Measurements from ENCODE around the gene SIAH1. TPM values are rescaled to one million over a fixed set of nuclear protein-coding genes. Genes with fewer than 3 reads are reported as not detected.
"Not testable (repeated sequence)": the region's sequence is repeated elsewhere in the genome, so short reads cannot be mapped to it uniquely, and the experiment has no call there.

The SIAH1 gene
- total RNA-seq, 1 experiment from 2014 or later, result 33.2 TPM

DNA sequence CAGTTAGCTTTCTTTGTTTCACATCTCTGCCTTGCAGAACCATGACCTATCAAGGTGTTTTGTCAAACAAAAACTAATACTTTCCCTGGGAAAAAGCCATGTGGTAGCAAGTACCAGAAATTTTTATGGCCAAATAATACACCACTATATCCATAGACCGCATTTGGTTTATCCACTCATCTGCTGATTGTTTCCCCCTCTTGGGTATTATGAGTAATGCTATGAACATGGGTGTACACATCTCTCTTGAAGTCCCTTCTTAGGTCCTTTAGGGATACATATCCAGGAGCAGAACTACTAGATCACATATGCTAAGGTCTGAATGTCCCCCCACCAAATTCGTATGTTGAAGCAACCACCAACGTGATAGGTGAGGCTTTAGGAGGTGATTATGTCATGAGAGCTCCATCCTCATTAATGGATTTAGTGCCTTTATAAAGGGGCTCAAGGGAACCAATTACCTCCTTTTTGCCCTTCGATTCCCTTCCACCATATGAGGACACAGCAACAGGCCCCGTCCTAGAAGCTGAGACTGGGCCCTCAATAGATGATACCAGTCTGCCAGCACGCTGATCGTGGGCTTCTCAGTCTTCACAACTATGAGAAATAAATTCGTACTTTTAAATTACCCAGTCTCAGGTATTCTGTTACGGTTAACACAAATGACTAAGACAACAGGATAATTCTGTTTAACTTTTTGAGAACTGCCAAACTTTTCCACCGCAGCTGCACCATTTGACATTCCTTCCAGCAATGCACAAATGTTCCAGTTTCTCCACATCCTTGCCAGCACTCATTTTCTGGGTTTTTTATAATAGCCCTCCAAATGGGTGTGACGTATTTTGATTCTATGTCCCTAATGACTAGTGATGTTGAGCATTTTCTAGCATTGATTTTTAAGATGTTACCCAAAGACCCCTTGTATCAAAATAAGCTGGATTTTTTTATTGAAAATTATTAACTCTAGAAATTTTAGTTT is 30.0 kb downstream of the SIAH1 start:
- H3T11ph ChIP-seq (ENCODE audit: low read length), result no peak overlapping the region
- no peaks in the 10 kb centered on the region for H4K20me1 ChIP-seq (ENCODE audit: control insufficient read depth, insufficient read depth, insufficient read length)
- H3K9me3 ChIP-seq (ENCODE audit: control insufficient read depth, low read depth, low read length), result no peaks in the 10 kb centered on the region
- H2AK5ac ChIP-seq (ENCODE audit: insufficient read length, low read length), result no peak overlapping the region
- Mint-ChIP-seq H3K9me3 (no peaks in the 10 kb centered on the region), H3K4me1 (peaks cover 5 to 6% of the 10 kb centered on the region in 2 experiments), H3K36me3 (ENCODE audit: insufficient read depth in 1 of 3, low read depth in 3 of 3) (peaks cover 6 to 47% (median 29%) of the 10 kb centered on the region in 3 experiments; a peak in 5 of 7 replicates), H3K27ac (peak overlapping the region in 2 of 3 experiments; percentile 62 to 70; a peak in 3 of 7 replicates), H3K27me3 (ENCODE audit: low read depth) (no peaks in the 10 kb centered on the region), H3K4me3 (no peak overlapping the region)
- H3K79me1 ChIP-seq (ENCODE audit: insufficient read depth, low read depth, low read length, poor library complexity, severe bottlenecking), result peaks cover 5% of the 10 kb centered on the region
- H3K56ac ChIP-seq (ENCODE audit: insufficient read length, low read depth, low read length), result no peak overlapping the region
- H3K27me3 ChIP-seq (ENCODE audit: insufficient read depth, low read length), result no peaks in the 10 kb centered on the region
- no peak overlapping the region for H2BK120ac ChIP-seq (ENCODE audit: low read depth, low read length, poor library complexity, severe bottlenecking)
- H2AFZ ChIP-seq (ENCODE audit: low read length), result no peak overlapping the region
- H3K4ac ChIP-seq (ENCODE audit: low read depth, low read length), result no peak overlapping the region
- H3K9ac ChIP-seq (ENCODE audit: extremely low read depth, insufficient read length, low read length), result no peak overlapping the region
- H3K4me2 ChIP-seq (ENCODE audit: insufficient read depth, insufficient read length, low read length), result no peak overlapping the region
- no peak for DNase-seq
- H3K18ac ChIP-seq (ENCODE audit: insufficient read length, low read depth, low read length), result no peak overlapping the region
- no peak for TF ChIP-seq CTCF (conservative IDR thresholded peaks at IDR 0.05)
- no peak overlapping the region for H3K23ac ChIP-seq (ENCODE audit: insufficient read length, low read depth, low read length)
- no peak overlapping the region for H4K8ac ChIP-seq (replicated peaks; ENCODE audit: insufficient read length, low read depth, low read length)
- H3K23me2 ChIP-seq (ENCODE audit: insufficient read length, low read depth, low read length, poor library complexity, severe bottlenecking), result no peaks in the 10 kb centered on the region
- no peak overlapping the region for H2BK12ac ChIP-seq (ENCODE audit: insufficient read length, low read depth, low read length)
- no peak overlapping the region for H2BK20ac ChIP-seq (ENCODE audit: low read depth, low read length, poor library complexity, severe bottlenecking)
- WGBS (ENCODE audit: extremely low coverage, insufficient read length, low lambda C conversion rate), result no CpG with 5 or more reads among the region's 11 CpGs
- H3K14ac ChIP-seq (ENCODE audit: insufficient read depth, low read length), result no peak overlapping the region
- no peaks in the 10 kb centered on the region for H3K4me1 ChIP-seq (ENCODE audit: insufficient read depth, low read length)
- H3K79me2 ChIP-seq (ENCODE audit: insufficient read depth, low read length), result peaks cover 3% of the 10 kb centered on the region; the same call in 1 of the 2 replicates
- no peak overlapping the region for H2BK15ac ChIP-seq (ENCODE audit: low read depth, low read length)
- no peak overlapping the region for H3K27ac ChIP-seq (ENCODE audit: insufficient read length, low read depth, low read length)
- no peak overlapping the region for H4K91ac ChIP-seq (ENCODE audit: insufficient read length, low read depth, low read length)
- no peak overlapping the region for H2BK5ac ChIP-seq (ENCODE audit: insufficient read length, low read length)
- H4K5ac ChIP-seq (ENCODE audit: insufficient read length, low read depth, low read length), result no peak overlapping the region

GRCh38 chr16:48354385-48354784 is 30.8 kb downstream of the SIAH1 start:
- H3K23me2 ChIP-seq (ENCODE audit: insufficient read length, low read depth, low read length, poor library complexity, severe bottlenecking); H2BK15ac ChIP-seq (ENCODE audit: low read depth, low read length); H3K9me3 Mint-ChIP-seq; H3K4ac ChIP-seq (ENCODE audit: low read depth, low read length); H3K27me3 Mint-ChIP-seq (ENCODE audit: low read depth); H3K4me1 ChIP-seq (ENCODE audit: insufficient read depth, low read length); H3K27me3 ChIP-seq (ENCODE audit: insufficient read depth, low read length); H3K9ac ChIP-seq (ENCODE audit: extremely low read depth, insufficient read length, low read length); H2AFZ ChIP-seq (ENCODE audit: low read length); H3K4me3 Mint-ChIP-seq; H2BK20ac ChIP-seq (ENCODE audit: low read depth, low read length, poor library complexity, severe bottlenecking); H3K4me1 Mint-ChIP-seq; H2AK5ac ChIP-seq (ENCODE audit: insufficient read length, low read length); H2BK120ac ChIP-seq (ENCODE audit: low read depth, low read length, poor library complexity, severe bottlenecking); H3K27ac Mint-ChIP-seq; H3K23ac ChIP-seq (ENCODE audit: insufficient read length, low read depth, low read length); H4K5ac ChIP-seq (ENCODE audit: insufficient read length, low read depth, low read length); H2BK5ac ChIP-seq (ENCODE audit: insufficient read length, low read length); H4K20me1 ChIP-seq (ENCODE audit: control insufficient read depth, insufficient read depth, insufficient read length); H3K79me2 ChIP-seq (ENCODE audit: insufficient read depth, low read length); H3K4me2 ChIP-seq (ENCODE audit: insufficient read depth, insufficient read length, low read length); H4K91ac ChIP-seq (ENCODE audit: insufficient read length, low read depth, low read length); H4K8ac ChIP-seq (replicated peaks; ENCODE audit: insufficient read length, low read depth, low read length); H3T11ph ChIP-seq (ENCODE audit: low read length); H3K79me1 ChIP-seq (ENCODE audit: insufficient read depth, low read depth, low read length, poor library complexity, severe bottlenecking); DNase-seq; H3K56ac ChIP-seq (ENCODE audit: insufficient read length, low read depth, low read length); H3K14ac ChIP-seq (ENCODE audit: insufficient read depth, low read length); H2BK12ac ChIP-seq (ENCODE audit: insufficient read length, low read depth, low read length); H3K27ac ChIP-seq (ENCODE audit: insufficient read length, low read depth, low read length); H3K9me3 ChIP-seq (ENCODE audit: control insufficient read depth, low read depth, low read length); H3K18ac ChIP-seq (ENCODE audit: insufficient read length, low read depth, low read length): not testable (repeated sequence)
- WGBS (ENCODE audit: extremely low coverage, insufficient read length, low lambda C conversion rate), result no CpG with 5 or more reads among the region's 5 CpGs
- peaks cover 9 to 50% (median 31%) of the 10 kb centered on the region in 3 experiments; a peak in 5 of 7 replicates for H3K36me3 Mint-ChIP-seq (ENCODE audit: insufficient read depth in 1 of 3, low read depth in 3 of 3)
